Right renal cortex interstitium (tissue), 3 donors: Measurements from ENCODE around the gene NARF. TPM values are rescaled to one million over a fixed set of nuclear protein-coding genes. Genes with fewer than 3 reads are reported as not detected.
"Not testable (repeated sequence)": the region's sequence is repeated elsewhere in the genome, so short reads cannot be mapped to it uniquely, and the experiment has no call there.

Experiments
- DNase-seq, 3 donors: peaks; one replicate each; pipeline ENCODE4 v3.0.0-alpha.2; 2013; ENCODE audit warnings: low read depth in 3 of 3, low spot score in 2 of 3
- polyA plus RNA-seq, 3 donors: library from polyadenylated mRNA; unstranded; fragments of 120-200 nt; gene quantifications; one replicate each; pipeline ENCODE4 v1.2.1, GENCODE V29; 2013; ENCODE audit not compliant: insufficient read length in 3 of 3

NARF gene
- polyA plus RNA-seq, 3 donors = 69.8 to 80.9 (median 79.2) TPM

- peak; percentile 72 to 89 (median 83) for DNase-seq
These were observed 38.2 kb downstream of the NARF start for GRCh38 chr17:82496529-82497434.

GRCh38 chr17:82497483-82498405 lies 39.2 kb downstream of the NARF start:
- peak in 1 of 3 donors; percentile 18 for DNase-seq

DNA sequence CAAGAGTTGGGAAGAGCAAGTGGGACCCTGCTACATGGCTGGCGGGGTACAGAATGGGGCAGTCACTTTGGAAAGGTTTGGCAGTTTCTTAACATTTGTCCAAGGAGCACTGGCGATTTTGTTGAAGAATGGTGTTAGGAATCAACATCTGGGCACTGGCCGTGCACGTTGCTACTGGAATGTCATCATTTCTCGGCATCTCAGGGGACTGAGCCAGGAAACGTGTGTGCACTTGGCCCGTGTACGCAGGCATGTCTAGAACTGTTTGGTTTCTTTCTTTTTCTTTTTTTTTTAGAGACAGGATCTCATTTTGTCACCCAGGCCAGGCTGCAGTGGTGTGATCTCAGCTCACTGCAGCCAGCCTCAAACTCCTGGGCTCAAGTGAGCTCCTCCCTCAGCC lies 43.7 kb downstream of the NARF start:
- DNase-seq = no peak

DNA sequence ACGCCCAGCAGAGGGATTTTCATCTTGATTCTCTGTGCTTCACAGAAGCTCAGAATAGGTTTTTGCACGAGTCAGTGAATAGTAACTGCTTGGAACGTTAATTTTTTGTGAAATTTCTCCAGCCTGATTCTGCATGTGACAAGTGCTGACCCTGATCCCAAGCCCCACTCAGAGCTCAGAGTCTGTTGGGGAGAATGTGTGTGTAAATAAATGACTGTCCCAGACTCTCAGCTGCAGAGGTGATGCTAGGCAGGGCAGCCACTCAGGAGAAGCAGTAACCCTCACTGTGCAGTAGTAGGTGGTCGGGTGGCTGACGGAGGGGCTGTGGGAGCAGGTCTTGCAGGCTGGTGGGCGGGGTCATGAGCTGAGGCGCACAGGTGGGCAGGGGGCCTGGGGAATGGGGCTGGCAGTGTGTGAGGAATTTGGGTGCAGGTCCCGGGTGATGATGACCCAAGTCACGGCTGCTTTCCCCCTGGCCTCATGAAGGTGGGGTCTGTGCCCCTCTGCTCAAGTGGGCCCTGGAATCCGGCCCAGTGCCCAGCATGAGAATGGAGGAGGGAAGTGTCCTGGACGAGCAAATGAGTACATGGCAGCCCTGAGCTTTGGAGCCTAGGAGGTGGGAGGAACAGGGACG lies 44.7 kb downstream of the NARF start:
- no peak for DNase-seq

- DNase-seq = no peak
These were observed 45.3 kb downstream of the NARF start for GRCh38 chr17:82503728-82504308.

- DNase-seq = no peak
These were observed 46.8 kb downstream of the NARF start for GRCh38 chr17:82505296-82505695.

- DNase-seq = not testable (repeated sequence)
These were observed 47.9 kb downstream of the NARF start for GRCh38 chr17:82506402-82506801.

GRCh38 chr17:82507631-82508175 lies 49.2 kb downstream of the NARF start:
- DNase-seq = no peak

DNA sequence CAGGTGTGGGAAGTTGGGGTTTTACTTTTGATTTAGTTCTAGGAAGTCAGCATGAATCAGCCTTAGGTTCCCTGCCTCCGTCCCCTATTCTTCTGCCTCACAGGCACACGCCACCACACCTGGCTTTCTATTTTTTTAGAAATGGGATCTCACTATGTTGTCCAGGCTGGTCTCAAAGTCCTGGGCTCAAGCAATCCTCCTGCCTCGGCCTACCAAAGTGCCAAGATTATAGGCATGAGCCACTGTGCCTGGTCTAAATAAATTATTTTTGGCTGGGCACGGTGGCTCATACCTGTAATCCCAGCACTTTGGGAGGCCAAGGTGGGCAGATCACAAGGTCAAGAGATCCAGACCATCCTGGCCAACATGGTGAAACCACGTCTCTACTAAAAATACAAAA lies 53.1 kb downstream of the NARF start:
- DNase-seq = not testable (repeated sequence)

DNA sequence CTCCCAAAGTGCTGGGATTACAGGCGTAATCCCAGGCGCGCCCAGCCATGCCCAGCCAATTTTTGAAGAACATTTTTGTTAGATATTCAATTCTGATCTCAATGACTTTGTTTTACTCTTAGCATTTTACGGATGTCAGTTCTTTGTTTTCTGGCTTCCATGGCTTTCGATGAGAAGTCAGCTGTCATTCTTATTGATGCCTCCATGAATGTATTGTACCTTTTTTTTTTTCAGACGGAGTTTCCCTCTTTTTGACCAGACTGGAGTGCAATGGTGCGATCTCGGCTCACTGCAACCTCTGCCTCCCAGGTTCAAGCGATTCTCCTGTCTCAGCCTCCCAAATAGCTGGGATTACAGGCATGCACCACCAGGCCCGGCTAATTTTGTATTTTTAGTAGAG lies 55.3 kb downstream of the NARF start:
- not testable (repeated sequence) for DNase-seq

DNA sequence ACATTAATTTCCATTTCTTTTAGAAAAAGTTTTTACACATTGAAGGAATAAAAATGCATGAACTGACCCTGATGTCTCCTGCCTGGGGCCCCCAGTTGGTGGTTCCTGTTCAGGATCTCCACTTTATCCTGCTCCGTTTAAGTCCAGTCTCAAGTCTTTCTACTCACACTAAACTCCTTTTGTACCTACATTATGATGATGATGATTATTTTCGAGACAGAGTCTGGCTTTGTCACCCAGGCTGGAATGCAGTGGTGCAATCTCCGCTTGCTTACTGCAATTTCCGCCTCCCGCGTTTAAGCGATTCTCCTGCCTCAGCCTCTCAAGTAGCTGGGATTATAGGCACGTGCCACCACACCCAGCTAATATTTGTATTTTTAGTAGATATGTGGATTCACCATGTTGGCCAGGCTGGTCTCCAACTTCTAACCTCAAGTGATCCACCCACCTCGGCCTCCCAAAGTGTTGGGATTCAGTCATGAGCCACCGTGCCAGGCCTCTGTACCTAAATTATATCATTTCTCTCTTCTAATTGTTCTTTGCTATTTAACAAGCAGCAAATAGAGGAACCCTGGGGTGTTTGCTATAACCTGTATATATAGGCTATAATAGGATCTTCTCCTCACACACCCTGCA lies 58.8 kb downstream of the NARF start:
- DNase-seq = no peak

GRCh38 chr17:82518826-82519810 lies 60.6 kb downstream of the NARF start, which contains the start of gene FOXK2:
Gene FOXK2 (plus strand): TSS chr17:82519732. CDS start chr17:82519889, 157 bp downstream.
- DNase-seq = peak in 2 of 3 donors; percentile 85

DNA sequence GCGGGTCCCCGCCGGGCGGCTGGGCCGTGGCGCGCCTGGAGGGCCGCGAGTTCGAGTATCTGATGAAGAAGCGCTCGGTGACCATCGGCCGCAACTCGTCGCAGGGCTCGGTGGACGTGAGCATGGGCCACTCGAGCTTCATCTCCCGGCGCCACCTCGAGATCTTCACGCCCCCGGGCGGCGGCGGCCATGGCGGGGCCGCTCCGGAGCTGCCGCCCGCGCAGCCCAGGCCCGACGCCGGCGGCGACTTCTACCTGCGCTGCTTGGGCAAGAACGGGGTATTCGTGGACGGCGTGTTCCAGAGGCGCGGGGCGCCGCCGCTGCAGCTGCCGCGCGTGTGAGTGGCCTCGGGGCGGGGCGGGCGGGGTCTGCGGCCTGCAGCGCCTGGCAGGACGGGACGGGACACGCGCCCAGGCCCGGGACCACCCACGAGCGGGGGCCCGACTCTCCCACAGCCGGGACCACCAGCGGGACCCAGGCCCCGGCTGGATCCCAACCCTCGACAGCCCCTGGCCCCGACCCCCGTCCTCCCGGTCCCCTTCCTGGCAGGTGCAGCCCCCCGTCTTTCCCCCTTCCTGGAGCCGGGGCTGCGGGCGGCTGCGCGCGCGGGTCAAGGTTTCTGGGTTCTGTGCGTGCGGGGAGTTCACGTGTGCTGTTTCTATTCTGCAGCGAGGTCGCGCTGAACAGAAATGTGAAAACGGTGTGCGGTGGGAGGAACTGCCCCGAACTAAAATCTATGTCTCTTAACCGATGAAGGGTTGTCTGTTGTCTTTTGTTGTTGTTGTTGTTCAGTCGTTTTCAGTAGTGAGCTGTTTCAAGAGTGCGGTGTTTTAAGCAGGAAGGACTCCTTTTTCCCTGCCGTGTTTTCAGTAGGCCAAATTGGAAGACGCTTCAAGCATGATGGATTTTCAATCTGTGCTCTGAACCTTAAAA lies 61.7 kb downstream of the NARF start:
- DNase-seq = no peak

GRCh38 chr17:82524540-82524939 lies 66.0 kb downstream of the NARF start:
- DNase-seq = no peak

DNA sequence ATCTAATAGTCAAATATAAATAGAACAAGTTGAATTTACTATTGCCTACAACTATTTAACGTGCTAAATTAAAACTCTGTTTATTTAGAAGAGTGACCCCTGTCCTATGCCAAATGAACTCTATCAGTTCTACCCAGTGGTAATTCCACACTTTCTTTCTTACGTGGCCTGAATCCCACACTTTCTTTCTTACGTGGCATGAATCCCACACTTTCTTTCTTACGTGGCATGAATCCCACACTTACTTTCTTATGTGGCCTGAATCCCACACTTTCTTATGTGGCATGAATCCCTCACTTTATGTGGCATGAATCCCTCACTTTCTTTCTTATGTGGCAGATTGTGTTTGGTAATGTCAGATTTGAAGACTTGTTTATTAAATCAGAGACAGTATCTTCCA lies 67.2 kb downstream of the NARF start:
- DNase-seq = no peak

DNA sequence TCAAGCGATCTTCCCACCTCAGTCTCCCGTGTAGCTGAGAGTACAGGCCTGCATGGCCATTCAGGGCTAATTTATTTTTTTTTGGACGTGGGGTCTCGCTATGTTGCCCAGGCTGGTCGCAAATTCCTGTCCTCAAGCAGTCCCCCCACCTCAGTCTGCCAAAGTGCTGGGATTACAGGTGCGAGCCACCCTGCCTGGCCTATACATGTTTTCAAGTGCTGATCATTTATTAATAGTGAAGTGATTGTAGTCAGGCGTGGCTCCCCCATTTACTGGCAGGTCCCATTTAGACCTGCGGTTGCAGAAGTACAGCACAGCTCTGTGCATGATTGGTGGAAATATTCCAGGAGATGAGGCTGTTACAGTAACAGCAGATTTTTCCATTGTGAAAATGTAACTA lies 69.4 kb downstream of the NARF start:
- DNase-seq = no peak

- no peak for DNase-seq
These were observed 70.1 kb downstream of the NARF start for GRCh38 chr17:82528484-82529265.
